GM12878 (cell line): ENCODE data around the gene ZBED4. TPM values are rescaled to one million over a fixed set of nuclear protein-coding genes. Genes with fewer than 3 reads are reported as not detected.
A peak's percentile ranks its signal among the peaks of the same experiment; 100 is the strongest.

Experiments
- ATF7 ChIP-seq: fragments of 450-650 bp; IDR thresholded peaks from 2 replicates; pipeline ENCODE4 v1.6.1; 2016; ENCODE audit warnings: low read depth, mild to moderate bottlenecking
- CHD2 ChIP-seq: IDR thresholded peaks from 2 replicates; pipeline ENCODE4 v1.6.1; 2011; ENCODE audit warnings: low read depth, low read length, improper control_type of control experiment, borderline replicate concordance
- CREB1 ChIP-seq: IDR thresholded peaks from 2 replicates; pipeline ENCODE4 v1.6.1; 2012; ENCODE audit warnings: low read depth, mild to moderate bottlenecking, inconsistent platforms
- CREM ChIP-seq: IDR thresholded peaks from 2 replicates; pipeline ENCODE4 v1.6.1; 2014; ENCODE audit warnings: antibody characterized with exemption, low read depth
- DPF2 ChIP-seq: fragments of 450-650 bp; IDR thresholded peaks from 2 replicates; pipeline ENCODE4 v1.6.1; 2017; ENCODE audit warnings: mild to moderate bottlenecking
- EGR1 ChIP-seq, 2 experiments: IDR thresholded peaks; 1 replicate in 1 of 2; 2 replicates in 1 of 2; pipeline ENCODE4 v1.6.1; 2011 to 2012; ENCODE audit warnings: low read depth in 2 of 2, low read length in 2 of 2, borderline replicate concordance in 1 of 2, mild to moderate bottlenecking in 1 of 2, moderate library complexity in 1 of 2
- EP300 ChIP-seq, 2 experiments: fragments of 150-350 bp in 1 of 2; IDR thresholded peaks; 2 replicates each; pipeline ENCODE4 v1.6.1; 2011 to 2012; ENCODE audit warnings: low read depth in 2 of 2, low read length in 2 of 2, borderline replicate concordance in 1 of 2, improper control_type of control experiment in 1 of 2, inconsistent platforms in 1 of 2; ENCODE audit not compliant: control insufficient read depth in 1 of 2
- MEF2B ChIP-seq: fragments of 450-650 bp; IDR thresholded peaks from 2 replicates; pipeline ENCODE4 v1.6.1; 2018; ENCODE audit warnings: mild to moderate bottlenecking, moderate library complexity; ENCODE audit not compliant: partially characterized antibody, poor library complexity, severe bottlenecking
- MTA3 ChIP-seq: IDR thresholded peaks from 2 replicates; pipeline ENCODE4 v1.6.1; 2012; ENCODE audit warnings: low read length, inconsistent platforms, borderline replicate concordance
- NBN ChIP-seq: fragments of 450-650 bp; IDR thresholded peaks from 2 replicates; pipeline ENCODE4 v1.6.1; 2016
- NR2F1 ChIP-seq: fragments of 450-650 bp; conservative IDR thresholded peaks from 2 replicates; pipeline ENCODE4 v1.6.1; 2017; ENCODE audit warnings: mild to moderate bottlenecking
- PAX5 ChIP-seq: IDR thresholded peaks from 2 replicates; pipeline ENCODE4 v1.6.1; 2011; ENCODE audit warnings: low read depth, low read length, borderline replicate concordance
- RAD21 ChIP-seq: IDR thresholded peaks from 2 replicates; pipeline ENCODE4 v1.6.1; 2011; ENCODE audit warnings: mild to moderate bottlenecking, low read depth, low read length, moderate library complexity; ENCODE audit not compliant: insufficient read depth
- RCOR1 ChIP-seq: conservative IDR thresholded peaks from 2 replicates; pipeline ENCODE4 v1.6.1; 2012; ENCODE audit warnings: low read depth, low read length, improper control_type of control experiment
- RELA ChIP-seq: fragments of 450-650 bp; IDR thresholded peaks from 2 replicates; pipeline ENCODE4 v1.8.0; 2014; ENCODE audit warnings: borderline replicate concordance; ENCODE audit not compliant: partially characterized antibody
- SP1 ChIP-seq: IDR thresholded peaks from one replicate; pipeline ENCODE4 v1.6.1; 2011; ENCODE audit warnings: low read depth, low read length
- TBL1XR1 ChIP-seq: IDR thresholded peaks from 2 replicates; pipeline ENCODE4 v1.6.1; 2012; ENCODE audit warnings: low read depth, low read length, improper control_type of control experiment
- polyA plus RNA-seq, 11 experiments: library from polyadenylated mRNA; depleted of rRNA in 4 of 11; unstranded in 6 of 11; stranded (reverse) in 5 of 11; fragments of >200 nt; fragmentation: Nextera tagmentation in 4 of 11; fragmentation: Illumina TruSeq in 1 of 11; extraction: Ambion mirVana in 4 of 11; extraction: Trizol in 1 of 11; gene quantifications; 1 replicate in 1 of 11; 2 replicates in 10 of 11; pipeline versions ENCODE4 v1.2.1 to v1.2.3, GENCODE V29; 2011 to 2016; ENCODE audit warnings: inconsistent platforms in 2 of 11, missing spikeins in 2 of 11, low read depth in 1 of 11
- total RNA-seq, 4 experiments: library from RNA; depleted of rRNA in 3 of 4; stranded (reverse); fragments of >200 nt in 3 of 4; fragmentation: Illumina TruSeq in 1 of 4; extraction: Trizol in 1 of 4; gene quantifications; 2 replicates each; pipeline versions ENCODE4 v1.2.1 to v1.2.3, GENCODE V29; 2013 to 2021
- TF ChIP-seq, protein P1 (sequence below): IDR thresholded peaks from 2 replicates; pipeline ENCODE4 v1.6.1; 2011; ENCODE audit warnings: borderline replicate concordance, low read depth, mild to moderate bottlenecking, moderate library complexity, low read length; ENCODE audit not compliant: insufficient read depth, poor library complexity, severe bottlenecking
- TF ChIP-seq, protein P2 (sequence below): IDR thresholded peaks from 2 replicates; pipeline ENCODE4 v1.6.1; 2012; ENCODE audit warnings: low read depth, low read length, improper control_type of control experiment
- TF ChIP-seq, protein P3 (sequence below): fragments of 450-650 bp; IDR thresholded peaks from 2 replicates; pipeline ENCODE4 v1.6.1; 2017; ENCODE audit warnings: mild to moderate bottlenecking, moderate library complexity
- TF ChIP-seq, protein P4 (sequence below): fragments of 450-650 bp; IDR thresholded peaks from 2 replicates; pipeline ENCODE4 v1.6.1; 2017; ENCODE audit warnings: mild to moderate bottlenecking, moderate library complexity

Gene ZBED4
- total and polyA plus RNA-seq, 10 of the 15 experiments (the other 5 are each of a cell fraction or from before 2014, with no cell fraction given): 2.3 to 21.6 (median 12.8) TPM

DNA sequence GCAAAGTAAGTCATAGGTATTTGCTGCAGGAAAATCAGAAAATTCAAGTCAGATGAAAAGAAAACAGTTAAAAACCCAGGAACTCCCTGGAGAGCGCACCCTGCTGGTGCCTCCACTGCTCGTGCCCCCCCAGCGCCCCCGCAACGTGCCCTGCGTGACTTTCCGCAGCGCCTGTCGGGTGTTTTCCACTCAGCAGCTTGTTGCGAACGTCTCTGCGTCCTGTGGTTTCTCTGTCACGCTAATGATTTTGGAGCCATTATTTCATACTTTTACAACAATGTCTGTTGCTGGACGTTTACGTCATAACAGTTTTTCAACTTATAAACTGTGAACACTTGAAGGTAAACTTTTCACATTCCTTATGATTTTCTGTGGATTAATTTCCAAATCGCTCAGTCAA, 69.8 kb downstream of the ZBED4 start (continued):
- peak; percentile 77 for TF ChIP-seq PAX5
- TF ChIP-seq, protein P1, sequence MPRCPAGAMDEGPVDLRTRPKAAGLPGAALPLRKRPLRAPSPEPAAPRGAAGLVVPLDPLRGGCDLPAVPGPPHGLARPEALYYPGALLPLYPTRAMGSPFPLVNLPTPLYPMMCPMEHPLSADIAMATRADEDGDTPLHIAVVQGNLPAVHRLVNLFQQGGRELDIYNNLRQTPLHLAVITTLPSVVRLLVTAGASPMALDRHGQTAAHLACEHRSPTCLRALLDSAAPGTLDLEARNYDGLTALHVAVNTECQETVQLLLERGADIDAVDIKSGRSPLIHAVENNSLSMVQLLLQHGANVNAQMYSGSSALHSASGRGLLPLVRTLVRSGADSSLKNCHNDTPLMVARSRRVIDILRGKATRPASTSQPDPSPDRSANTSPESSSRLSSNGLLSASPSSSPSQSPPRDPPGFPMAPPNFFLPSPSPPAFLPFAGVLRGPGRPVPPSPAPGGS: peak; percentile 25
- TF ChIP-seq CREM: peak; percentile 72
- TF ChIP-seq TBL1XR1: no peak
- TF ChIP-seq, protein P2, sequence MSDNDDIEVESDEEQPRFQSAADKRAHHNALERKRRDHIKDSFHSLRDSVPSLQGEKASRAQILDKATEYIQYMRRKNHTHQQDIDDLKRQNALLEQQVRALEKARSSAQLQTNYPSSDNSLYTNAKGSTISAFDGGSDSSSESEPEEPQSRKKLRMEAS: no peak
- peak; percentile 73 to 93; a peak in 3 of 4 replicates for TF ChIP-seq EP300 (IDR thresholded peaks at IDR 0.05; ENCODE audit: borderline replicate concordance in 1 of 2, control insufficient read depth in 1 of 2, low read depth in 2 of 2, low read length in 2 of 2)
- 0 out of 2 replicates have a peak, but pooled peaks have one; percentile 22 for TF ChIP-seq NR2F1
- TF ChIP-seq MTA3: no peak
- TF ChIP-seq CREB1: peak; percentile 71; the same call in 1 of the 2 replicates
- no peak for TF ChIP-seq RCOR1
- TF ChIP-seq RAD21: peak; percentile 21; the same call in 1 of the 2 replicates
- TF ChIP-seq NBN: 0 out of 2 replicates have a peak, but pooled peaks have one; percentile 42
- TF ChIP-seq ATF7: peak; percentile 86
- peak; percentile 29 for TF ChIP-seq RELA
- TF ChIP-seq CHD2: peak; percentile 41; the same call in 1 of the 2 replicates
- TF ChIP-seq, protein P3, sequence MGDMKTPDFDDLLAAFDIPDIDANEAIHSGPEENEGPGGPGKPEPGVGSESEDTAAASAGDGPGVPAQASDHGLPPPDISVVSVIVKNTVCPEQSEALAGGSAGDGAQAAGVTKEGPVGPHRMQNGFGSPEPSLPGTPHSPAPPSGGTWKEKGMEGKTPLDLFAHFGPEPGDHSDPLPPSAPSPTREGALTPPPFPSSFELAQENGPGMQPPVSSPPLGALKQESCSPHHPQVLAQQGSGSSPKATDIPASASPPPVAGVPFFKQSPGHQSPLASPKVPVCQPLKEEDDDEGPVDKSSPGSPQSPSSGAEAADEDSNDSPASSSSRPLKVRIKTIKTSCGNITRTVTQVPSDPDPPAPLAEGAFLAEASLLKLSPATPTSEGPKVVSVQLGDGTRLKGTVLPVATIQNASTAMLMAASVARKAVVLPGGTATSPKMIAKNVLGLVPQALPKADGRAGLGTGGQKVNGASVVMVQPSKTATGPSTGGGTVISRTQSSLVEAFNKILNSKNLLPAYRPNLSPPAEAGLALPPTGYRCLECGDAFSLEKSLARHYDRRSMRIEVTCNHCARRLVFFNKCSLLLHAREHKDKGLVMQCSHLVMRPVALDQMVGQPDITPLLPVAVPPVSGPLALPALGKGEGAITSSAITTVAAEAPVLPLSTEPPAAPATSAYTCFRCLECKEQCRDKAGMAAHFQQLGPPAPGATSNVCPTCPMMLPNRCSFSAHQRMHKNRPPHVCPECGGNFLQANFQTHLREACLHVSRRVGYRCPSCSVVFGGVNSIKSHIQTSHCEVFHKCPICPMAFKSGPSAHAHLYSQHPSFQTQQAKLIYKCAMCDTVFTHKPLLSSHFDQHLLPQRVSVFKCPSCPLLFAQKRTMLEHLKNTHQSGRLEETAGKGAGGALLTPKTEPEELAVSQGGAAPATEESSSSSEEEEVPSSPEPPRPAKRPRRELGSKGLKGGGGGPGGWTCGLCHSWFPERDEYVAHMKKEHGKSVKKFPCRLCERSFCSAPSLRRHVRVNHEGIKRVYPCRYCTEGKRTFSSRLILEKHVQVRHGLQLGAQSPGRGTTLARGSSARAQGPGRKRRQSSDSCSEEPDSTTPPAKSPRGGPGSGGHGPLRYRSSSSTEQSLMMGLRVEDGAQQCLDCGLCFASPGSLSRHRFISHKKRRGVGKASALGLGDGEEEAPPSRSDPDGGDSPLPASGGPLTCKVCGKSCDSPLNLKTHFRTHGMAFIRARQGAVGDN: peak; percentile 95
- TF ChIP-seq SP1: peak; percentile 46
- TF ChIP-seq EGR1 (IDR thresholded peaks at IDR 0.05; ENCODE audit: borderline replicate concordance in 1 of 2, low read depth in 2 of 2, low read length in 2 of 2): peak; percentile 72 to 90
- peak; percentile 28; the same call in 1 of the 2 replicates for TF ChIP-seq DPF2
- TF ChIP-seq, protein P4, sequence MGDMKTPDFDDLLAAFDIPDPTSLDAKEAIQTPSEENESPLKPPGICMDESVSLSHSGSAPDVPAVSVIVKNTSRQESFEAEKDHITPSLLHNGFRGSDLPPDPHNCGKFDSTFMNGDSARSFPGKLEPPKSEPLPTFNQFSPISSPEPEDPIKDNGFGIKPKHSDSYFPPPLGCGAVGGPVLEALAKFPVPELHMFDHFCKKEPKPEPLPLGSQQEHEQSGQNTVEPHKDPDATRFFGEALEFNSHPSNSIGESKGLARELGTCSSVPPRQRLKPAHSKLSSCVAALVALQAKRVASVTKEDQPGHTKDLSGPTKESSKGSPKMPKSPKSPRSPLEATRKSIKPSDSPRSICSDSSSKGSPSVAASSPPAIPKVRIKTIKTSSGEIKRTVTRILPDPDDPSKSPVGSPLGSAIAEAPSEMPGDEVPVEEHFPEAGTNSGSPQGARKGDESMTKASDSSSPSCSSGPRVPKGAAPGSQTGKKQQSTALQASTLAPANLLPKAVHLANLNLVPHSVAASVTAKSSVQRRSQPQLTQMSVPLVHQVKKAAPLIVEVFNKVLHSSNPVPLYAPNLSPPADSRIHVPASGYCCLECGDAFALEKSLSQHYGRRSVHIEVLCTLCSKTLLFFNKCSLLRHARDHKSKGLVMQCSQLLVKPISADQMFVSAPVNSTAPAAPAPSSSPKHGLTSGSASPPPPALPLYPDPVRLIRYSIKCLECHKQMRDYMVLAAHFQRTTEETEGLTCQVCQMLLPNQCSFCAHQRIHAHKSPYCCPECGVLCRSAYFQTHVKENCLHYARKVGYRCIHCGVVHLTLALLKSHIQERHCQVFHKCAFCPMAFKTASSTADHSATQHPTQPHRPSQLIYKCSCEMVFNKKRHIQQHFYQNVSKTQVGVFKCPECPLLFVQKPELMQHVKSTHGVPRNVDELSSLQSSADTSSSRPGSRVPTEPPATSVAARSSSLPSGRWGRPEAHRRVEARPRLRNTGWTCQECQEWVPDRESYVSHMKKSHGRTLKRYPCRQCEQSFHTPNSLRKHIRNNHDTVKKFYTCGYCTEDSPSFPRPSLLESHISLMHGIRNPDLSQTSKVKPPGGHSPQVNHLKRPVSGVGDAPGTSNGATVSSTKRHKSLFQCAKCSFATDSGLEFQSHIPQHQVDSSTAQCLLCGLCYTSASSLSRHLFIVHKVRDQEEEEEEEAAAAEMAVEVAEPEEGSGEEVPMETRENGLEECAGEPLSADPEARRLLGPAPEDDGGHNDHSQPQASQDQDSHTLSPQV: peak; percentile 90
- peak; percentile 68 for TF ChIP-seq MEF2B
